Neural progenitor cell (in vitro differentiated cells): ENCODE data around the gene NTM. TPM values are rescaled to one million over a fixed set of nuclear protein-coding genes. Genes with fewer than 3 reads are reported as not detected.

Source experiments
- DNase-seq: peaks from one replicate; pipeline ENCODE4 v3.0.0-alpha.2; 2016; ENCODE audit warnings: low spot score
- H2AFZ ChIP-seq: fragments of 200-600 bp; sonication (generic); replicated peaks from 2 replicates; pipeline ENCODE4 v1.6.1; 2016; ENCODE audit warnings: antibody characterized with exemption
- H3F3A ChIP-seq: fragments of 200-600 bp; sonication (generic); 2 replicates; pipeline ENCODE4 v1.6.1; 2016; ENCODE audit warnings: antibody characterized with exemption, low read depth
- H3K27ac ChIP-seq: fragments of 200-600 bp; sonication (generic); 2 replicates; pipeline ENCODE4 v1.5.1; 2016; ENCODE audit warnings: mild to moderate bottlenecking
- H3K27me3 ChIP-seq: fragments of 200-600 bp; sonication (generic); 2 replicates; pipeline ENCODE4 v1.6.1; 2016; ENCODE audit warnings: mild to moderate bottlenecking, moderate library complexity
- H3K36me3 ChIP-seq: fragments of 200-600 bp; sonication (generic); 2 replicates; pipeline ENCODE4 v1.5.1; 2016
- H3K4me1 ChIP-seq: fragments of 200-600 bp; sonication (generic); 2 replicates; pipeline ENCODE4 v1.6.1; 2016; ENCODE audit warnings: mixed run types
- H3K4me2 ChIP-seq: fragments of 200-600 bp; sonication (generic); 2 replicates; pipeline ENCODE4 v1.6.1; 2016
- H3K4me3 ChIP-seq: fragments of 200-600 bp; sonication (generic); 2 replicates; pipeline ENCODE4 v1.5.1; 2016
- H3K79me2 ChIP-seq: fragments of 200-600 bp; sonication (generic); 2 replicates; pipeline ENCODE4 v1.6.1; 2016; ENCODE audit warnings: low read depth
- H3K9ac ChIP-seq: fragments of 200-600 bp; sonication (generic); 2 replicates; pipeline ENCODE4 v1.6.1; 2016
- H3K9me3 ChIP-seq: fragments of 200-600 bp; sonication (generic); 2 replicates; pipeline ENCODE4 v1.5.1; 2016; ENCODE audit warnings: low read depth
- H4K20me1 ChIP-seq: fragments of 200-600 bp; sonication (generic); 2 replicates; pipeline ENCODE4 v1.6.1; 2016; ENCODE audit warnings: low read depth
- H3K27ac Mint-ChIP-seq: 3 replicates; pipeline ENCODE4 v1.8.0; 2021; ENCODE audit warnings: mixed read lengths
- H3K27me3 Mint-ChIP-seq: 2 replicates; pipeline ENCODE4 v1.8.0; 2022; ENCODE audit warnings: low read depth, mild to moderate bottlenecking, inconsistent platforms, moderate library complexity, mixed read lengths; ENCODE audit not compliant: insufficient read depth
- H3K36me3 Mint-ChIP-seq: 3 replicates; pipeline ENCODE4 v1.8.0; 2021; ENCODE audit warnings: mixed read lengths
- H3K4me1 Mint-ChIP-seq: 3 replicates; pipeline ENCODE4 v1.8.0; 2021; ENCODE audit warnings: mixed read lengths
- H3K4me3 Mint-ChIP-seq: 3 replicates; pipeline ENCODE4 v1.8.0; 2021; ENCODE audit warnings: mild to moderate bottlenecking, moderate library complexity, mixed read lengths
- H3K9me3 Mint-ChIP-seq: 3 replicates; pipeline ENCODE4 v1.8.0; 2020; ENCODE audit warnings: mixed read lengths
- CTCF ChIP-seq: fragments of 200-600 bp; sonication (generic); IDR thresholded peaks from 2 replicates; pipeline ENCODE4 v1.5.1; 2017; ENCODE audit warnings: antibody characterized with exemption, mild to moderate bottlenecking
- EZH2 ChIP-seq: fragments of 200-600 bp; sonication (generic); IDR thresholded peaks from 2 replicates; pipeline ENCODE4 v1.6.1; 2017; ENCODE audit warnings: antibody characterized with exemption, mild to moderate bottlenecking, moderate library complexity
- EZH2phosphoT487 ChIP-seq: fragments of 200-600 bp; sonication (generic); IDR thresholded peaks from 2 replicates; pipeline ENCODE4 v1.6.1; 2017; ENCODE audit warnings: antibody characterized with exemption
- total RNA-seq: library from RNA; depleted of rRNA; stranded (reverse); fragments of >200 nt; gene quantifications from 2 replicates; pipeline ENCODE4 v1.2.3, GENCODE V29; 2015; ENCODE audit warnings: low replicate concordance

NTM gene
- total RNA-seq, 1 donor from 2014 or later, result 4.3 TPM

DNA sequence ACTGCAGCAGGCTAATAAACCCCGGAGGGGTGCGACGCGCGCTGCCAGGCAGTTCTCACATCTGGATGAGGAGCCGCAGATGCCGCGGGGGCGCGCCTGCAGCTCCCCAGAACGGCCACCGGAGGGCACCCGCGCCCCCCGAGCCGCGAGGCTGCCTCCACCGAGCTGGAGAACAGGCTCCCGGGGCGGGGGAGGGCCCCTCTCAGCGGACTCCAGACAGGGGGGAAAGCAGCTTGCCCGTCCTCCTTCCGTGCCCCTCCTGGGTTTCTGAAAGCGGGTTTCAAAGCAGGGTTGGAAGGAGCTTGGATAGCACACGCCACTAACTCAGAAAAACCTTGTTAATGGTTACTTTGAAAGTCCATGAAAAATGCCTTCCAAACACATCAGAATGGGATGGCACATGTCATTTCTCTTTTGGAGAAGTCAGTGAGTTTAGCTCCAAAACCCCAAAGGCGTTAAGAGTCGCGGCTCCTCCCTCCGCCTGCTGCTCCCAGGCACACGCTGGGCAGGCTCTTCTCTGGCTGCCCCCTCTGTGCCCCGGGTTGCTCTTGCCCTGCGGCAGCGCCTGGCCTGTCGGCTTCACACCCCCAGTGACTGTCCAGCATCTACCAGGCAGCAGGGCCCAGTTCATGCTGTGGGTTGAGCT is 317.8 kb downstream of the NTM start:
- no peaks in the 10 kb centered on the region for H4K20me1 ChIP-seq
- Mint-ChIP-seq H3K9me3 (no peaks in the 10 kb centered on the region), H3K27ac (no peak overlapping the region), H3K36me3 (no peaks in the 10 kb centered on the region), H3K27me3 (peaks cover 22% of the 10 kb centered on the region), H3K4me1 (peaks cover 13% of the 10 kb centered on the region), H3K4me3 (peak overlapping the region; percentile 33)
- TF ChIP-seq CTCF, result peak; percentile 89
- TF ChIP-seq EZH2phosphoT487, result no peak
- no peaks in the 10 kb centered on the region for H3K79me2 ChIP-seq
- H3K9ac ChIP-seq, result no peak overlapping the region
- peak overlapping the region; percentile 33 for H3K4me3 ChIP-seq
- DNase-seq, result peak; percentile 84
- H2AFZ ChIP-seq, result peak overlapping the region; percentile 83
- H3K36me3 ChIP-seq, result no peaks in the 10 kb centered on the region
- H3K4me1 ChIP-seq, result peaks cover 14% of the 10 kb centered on the region
- H3K27ac ChIP-seq, result no peak overlapping the region
- H3K9me3 ChIP-seq, result no peaks in the 10 kb centered on the region
- H3F3A ChIP-seq, result no peaks in the 10 kb centered on the region
- peak overlapping the region; percentile 73 for H3K4me2 ChIP-seq
- peaks cover 28% of the 10 kb centered on the region for H3K27me3 ChIP-seq

DNA sequence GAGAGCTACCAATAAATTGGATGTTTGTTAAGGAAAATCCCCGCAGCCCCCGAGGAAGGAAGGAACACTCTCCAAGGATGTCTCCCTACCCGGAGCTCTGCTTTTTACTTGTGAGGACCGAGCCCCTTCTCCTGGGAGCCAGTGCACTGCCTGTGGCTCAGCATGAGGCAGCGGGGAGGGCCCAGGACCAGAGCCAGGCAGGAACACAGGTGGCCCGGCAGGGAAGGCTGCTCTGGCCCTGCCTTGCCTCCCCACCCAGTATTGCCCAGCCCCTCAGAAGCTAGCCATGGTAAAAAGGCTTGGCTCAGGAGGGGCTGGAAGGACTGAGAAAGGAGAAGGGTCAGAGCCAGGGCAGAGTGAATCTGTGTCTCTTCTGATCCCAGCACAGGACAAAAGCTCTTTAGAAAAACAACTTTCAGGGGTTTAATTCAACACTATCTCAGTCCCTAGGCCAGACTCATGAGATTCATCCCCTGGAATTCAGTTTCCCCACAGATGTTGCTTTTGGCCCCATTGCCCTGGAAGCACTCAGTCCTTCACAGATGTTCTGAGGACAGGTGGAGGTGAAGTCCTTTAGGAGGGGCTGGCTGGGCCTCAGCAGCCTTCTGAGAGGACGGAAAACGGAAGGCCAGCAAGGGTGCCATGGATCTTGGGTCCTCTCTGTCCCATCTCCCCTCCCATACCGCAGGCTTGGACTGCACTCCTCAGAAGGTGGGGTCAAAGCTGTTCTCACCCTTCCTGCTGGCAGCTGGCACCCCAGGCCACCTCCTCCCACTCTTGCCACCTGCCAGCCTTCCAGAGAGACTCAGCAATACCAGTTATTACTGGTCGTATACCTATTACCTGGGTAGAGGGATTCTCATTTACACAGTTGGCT is 318.9 kb downstream of the NTM start:
- Histone ChIP-seq H3K79me2 (no peaks in the 10 kb centered on the region), H3K9me3 (no peaks in the 10 kb centered on the region), H3K4me2 (no peak overlapping the region), H3K4me1 (peaks cover 17% of the 10 kb centered on the region), H3K27me3 (peaks cover 39% of the 10 kb centered on the region), H3F3A (no peaks in the 10 kb centered on the region), H3K4me3 (no peak overlapping the region), H2AFZ (no peak overlapping the region), H4K20me1 (no peaks in the 10 kb centered on the region), H3K27ac (no peak overlapping the region), H3K36me3 (no peaks in the 10 kb centered on the region), H3K9ac (no peak overlapping the region)
- no peak overlapping the region for H3K4me3 Mint-ChIP-seq
- no peaks in the 10 kb centered on the region for H3K9me3 Mint-ChIP-seq
- no peak overlapping the region for H3K27ac Mint-ChIP-seq
- no peak for TF ChIP-seq CTCF
- TF ChIP-seq EZH2phosphoT487, result no peak
- no peak for TF ChIP-seq EZH2
- peaks cover 22% of the 10 kb centered on the region for H3K27me3 Mint-ChIP-seq
- no peak for DNase-seq
- H3K36me3 Mint-ChIP-seq, result no peaks in the 10 kb centered on the region
- H3K4me1 Mint-ChIP-seq, result peaks cover 21% of the 10 kb centered on the region

- DNase-seq, result no peak
- no peaks in the 10 kb centered on the region for H3K9me3 ChIP-seq
- Mint-ChIP-seq H3K27ac (no peak overlapping the region), H3K4me1 (peaks cover 26% of the 10 kb centered on the region), H3K27me3 (peaks cover 26% of the 10 kb centered on the region), H3K4me3 (peak overlapping the region; percentile 59), H3K36me3 (no peaks in the 10 kb centered on the region), H3K9me3 (no peaks in the 10 kb centered on the region)
- peaks cover 50% of the 10 kb centered on the region for H3K27me3 ChIP-seq
- H4K20me1 ChIP-seq, result no peaks in the 10 kb centered on the region
- no peak overlapping the region for H3K4me2 ChIP-seq
- H3K27ac ChIP-seq, result no peak overlapping the region
- peaks cover 14% of the 10 kb centered on the region for H3K4me1 ChIP-seq
- no peak overlapping the region for H3K4me3 ChIP-seq
- H3K36me3 ChIP-seq, result no peaks in the 10 kb centered on the region
- no peaks in the 10 kb centered on the region for H3K79me2 ChIP-seq
- TF ChIP-seq EZH2phosphoT487, result no peak
- TF ChIP-seq CTCF, result no peak
- TF ChIP-seq EZH2, result no peak
- no peak overlapping the region for H2AFZ ChIP-seq
- H3F3A ChIP-seq, result no peaks in the 10 kb centered on the region
- H3K9ac ChIP-seq, result no peak overlapping the region
Observed at GRCh38 chr11:131690362-131690761, 319.9 kb downstream of the NTM start.
